ENCODE measurements around the gene IGF2. TPM values are rescaled to one million over a fixed set of nuclear protein-coding genes. Genes with fewer than 3 reads are reported as not detected.
A peak's percentile ranks its signal among the peaks of the same experiment; 100 is the strongest.

IGF2 gene
- total RNA-seq, 1 experiment from 2014 or later, result 5.0 TPM

- H2AFZ ChIP-seq (ENCODE audit: low read length), result peak overlapping the region; percentile 11; the same call in 1 of the 2 replicates
These were observed 4.8 kb upstream of the IGF2 start for GRCh38 chr11:2143799-2144543.

GRCh38 chr11:2143477-2143798 is 4.2 kb upstream of the IGF2 start:
- no peak for TF ChIP-seq EZH2 (IDR thresholded peaks at IDR 0.05; ENCODE audit: low read length, unreplicated experiment)
- no peak for TF ChIP-seq EZH2phosphoT487 (IDR thresholded peaks at IDR 0.05; ENCODE audit: borderline replicate concordance, low read length)
- TF ChIP-seq CTCF (conservative IDR thresholded peaks at IDR 0.05; ENCODE audit: low read depth, low read length), result no peak
- H3K4me3 ChIP-seq (ENCODE audit: low read length), result peak overlapping the region; percentile 41
- H3K4me1 ChIP-seq (ENCODE audit: insufficient read depth, low read length), result peaks cover 14% of the 10 kb centered on the region
- H2AFZ ChIP-seq (ENCODE audit: low read length), result peak overlapping the region; percentile 11; the same call in 1 of the 2 replicates
- H3K79me2 ChIP-seq (ENCODE audit: low read length), result no peaks in the 10 kb centered on the region
- H3K36me3 ChIP-seq (ENCODE audit: low read depth, low read length), result no peaks in the 10 kb centered on the region
- no peak for ATAC-seq
- H3F3A ChIP-seq (ENCODE audit: low read length, unreplicated experiment), result peaks cover 4% of the 10 kb centered on the region
- no peaks in the 10 kb centered on the region for H3K9me2 ChIP-seq (replicated peaks; ENCODE audit: low read length)
- H3K9me3 ChIP-seq (ENCODE audit: low read length), result no peaks in the 10 kb centered on the region
- peaks cover 67% of the 10 kb centered on the region for H3K27me3 ChIP-seq (ENCODE audit: low read length)
- intact Hi-C loops (cut with micrococcal nuclease), result no loop called here
- CTCF ChIA-PET, result interaction anchor here (1.0 kb wide), 2 partner anchors 66 to 107 kb away, joined by 3 to 10 read pairs; no protein-coding TSS in a partner anchor
- H3K4me2 ChIP-seq (ENCODE audit: low read length), result peak overlapping the region; percentile 72
- H4K20me1 ChIP-seq (ENCODE audit: low read length), result no peaks in the 10 kb centered on the region
- POLR2A ChIA-PET (ENCODE audit: unreplicated experiment), result no interaction called here
- BruUV-seq (replicated peaks), result no TSS peak
- no peak overlapping the region for H3K27ac ChIP-seq (ENCODE audit: low read length)
- no peak for DNase-seq
- no peak overlapping the region for H3K9ac ChIP-seq (ENCODE audit: low read length)

More at GRCh38 chr11:2143799-2144543, 4.8 kb upstream of the IGF2 start:
- no TSS peak for BruUV-seq (replicated peaks)
- no peak overlapping the region for H3K9ac ChIP-seq (ENCODE audit: low read length)
- POLR2A ChIA-PET (ENCODE audit: unreplicated experiment), result no interaction called here
- peak overlapping the region; percentile 72 for H3K4me2 ChIP-seq (ENCODE audit: low read length)
- H3K4me1 ChIP-seq (ENCODE audit: insufficient read depth, low read length), result peaks cover 14% of the 10 kb centered on the region
- no peaks in the 10 kb centered on the region for H3K9me2 ChIP-seq (replicated peaks; ENCODE audit: low read length)
- peaks cover 67% of the 10 kb centered on the region for H3K27me3 ChIP-seq (ENCODE audit: low read length)
- no peaks in the 10 kb centered on the region for H4K20me1 ChIP-seq (ENCODE audit: low read length)
- H3K36me3 ChIP-seq (ENCODE audit: low read depth, low read length), result no peaks in the 10 kb centered on the region
- intact Hi-C loops (cut with micrococcal nuclease), result no loop called here
- H3K9me3 ChIP-seq (ENCODE audit: low read length), result no peaks in the 10 kb centered on the region
- H3K4me3 ChIP-seq (ENCODE audit: low read length), result peak overlapping the region; percentile 41
- H3F3A ChIP-seq (ENCODE audit: low read length, unreplicated experiment), result peaks cover 4% of the 10 kb centered on the region
- DNase-seq, result peak; percentile 21
- TF ChIP-seq EZH2 (IDR thresholded peaks at IDR 0.05; ENCODE audit: low read length, unreplicated experiment), result no peak
- no peak for ATAC-seq
- H3K27ac ChIP-seq (ENCODE audit: low read length), result no peak overlapping the region
- CTCF ChIA-PET, result interaction anchor here (1.0 kb wide), 2 partner anchors 67 to 108 kb away, joined by 3 to 10 read pairs; no protein-coding TSS in a partner anchor
- H3K79me2 ChIP-seq (ENCODE audit: low read length), result no peaks in the 10 kb centered on the region

DNA sequence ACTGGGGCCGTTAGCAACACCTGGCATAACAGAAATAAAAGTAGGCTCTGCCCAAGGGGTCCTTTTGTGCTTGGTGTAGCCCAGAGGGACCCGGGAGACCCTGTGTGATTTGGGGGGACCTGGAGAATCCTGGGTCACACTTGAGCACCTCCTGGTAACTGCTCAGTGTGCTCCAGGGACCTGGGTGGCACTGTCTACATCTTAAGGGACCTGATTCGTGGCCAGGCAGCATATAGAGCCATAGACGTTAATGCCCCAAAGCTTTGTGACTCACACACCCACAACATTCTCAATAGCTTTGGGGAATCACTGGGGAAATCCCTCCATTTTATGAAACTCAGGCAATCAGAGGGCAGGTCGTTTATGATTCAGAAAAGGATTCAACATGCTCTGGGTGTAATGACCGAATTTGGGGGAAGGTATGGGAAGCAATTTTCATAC is 3.6 kb upstream of the IGF2 start:
- Histone ChIP-seq H3K27me3 (ENCODE audit: low read length) (peaks cover 66% of the 10 kb centered on the region), H2AFZ (ENCODE audit: low read length) (no peak overlapping the region), H3K4me1 (ENCODE audit: insufficient read depth, low read length) (peaks cover 14% of the 10 kb centered on the region), H3K9me3 (ENCODE audit: low read length) (no peaks in the 10 kb centered on the region), H3K4me2 (ENCODE audit: low read length) (peak overlapping the region; percentile 42), H3K4me3 (ENCODE audit: low read length) (no peak overlapping the region), H3K9ac (ENCODE audit: low read length) (no peak overlapping the region), H4K20me1 (ENCODE audit: low read length) (no peaks in the 10 kb centered on the region), H3F3A (ENCODE audit: low read length, unreplicated experiment) (peaks cover 4% of the 10 kb centered on the region), H3K36me3 (ENCODE audit: low read depth, low read length) (no peaks in the 10 kb centered on the region), H3K9me2 (replicated peaks; ENCODE audit: low read length) (no peaks in the 10 kb centered on the region), H3K79me2 (ENCODE audit: low read length) (no peaks in the 10 kb centered on the region), H3K27ac (ENCODE audit: low read length) (no peak overlapping the region)
- CTCF ChIA-PET, result no interaction called here
- no peak for TF ChIP-seq CTCF (conservative IDR thresholded peaks at IDR 0.05; ENCODE audit: low read depth, low read length)
- DNase-seq (peak; percentile 60), ATAC-seq (peak; percentile 25; the same call in 1 of the 2 replicates)
- POLR2A ChIA-PET (ENCODE audit: unreplicated experiment), result no interaction called here
- no TSS peak for BruUV-seq (replicated peaks)
- intact Hi-C loops (cut with micrococcal nuclease), result no loop called here

Measured in PC-3 (cell line).